Uterus (tissue), 4 donors: ENCODE data around the gene DCTN4. TPM values are rescaled to one million over a fixed set of nuclear protein-coding genes. Genes with fewer than 3 reads are reported as not detected.
"Not testable (repeated sequence)": the region's sequence is repeated elsewhere in the genome, so short reads cannot be mapped to it uniquely, and the experiment has no call there.

ENCODE experiments used
- DNase-seq, 2 donors: peaks; one replicate each; pipeline ENCODE4 v3.0.0-alpha.2; 2019 to 2020
- H3K27ac ChIP-seq, 2 donors: fragments of 200-600 bp; sonication (generic); 1 replicate in 1 of 2; 2 replicates in 1 of 2; pipeline ENCODE4 v1.5.1; 2016 to 2018
- H3K27me3 ChIP-seq, 2 donors: fragments of 200-600 bp; sonication (generic); one replicate each; pipeline ENCODE4 v1.5.1; 2018 to 2019; ENCODE audit warnings: control low read depth in 1 of 2
- H3K36me3 ChIP-seq, 2 donors: fragments of 200-600 bp; sonication (generic); one replicate each; pipeline ENCODE4 v1.5.1; 2019; ENCODE audit warnings: control low read depth in 1 of 2
- H3K4me1 ChIP-seq, 2 donors: fragments of 200-600 bp; sonication (generic); one replicate each; pipeline ENCODE4 v1.5.1; 2018 to 2019; ENCODE audit warnings: control low read depth in 1 of 2
- H3K4me3 ChIP-seq, 2 donors: fragments of 200-600 bp; sonication (generic); 1 replicate in 1 of 2; 2 replicates in 1 of 2; pipeline ENCODE4 v1.5.1; 2018 to 2019; ENCODE audit warnings: mild to moderate bottlenecking in 1 of 2
- H3K9me3 ChIP-seq, 2 donors: fragments of 200-600 bp; sonication (generic); one replicate each; pipeline ENCODE4 v1.5.1; 2019; ENCODE audit warnings: control low read depth in 1 of 2
- CTCF ChIP-seq, 4 experiments: fragments of 200-600 bp in 2 of 4; fragments of 450-650 bp in 2 of 4; sonication (generic) in 2 of 4; IDR thresholded peaks; one replicate each; pipeline ENCODE4 v1.5.1; 2016 to 2019; ENCODE audit warnings: antibody characterized with exemption in 4 of 4, mild to moderate bottlenecking in 2 of 4, moderate library complexity in 1 of 4
- POLR2A ChIP-seq, 2 donors: fragments of 450-650 bp; IDR thresholded peaks; one replicate each; pipeline ENCODE4 v1.6.1; 2016; ENCODE audit warnings: antibody characterized with exemption in 2 of 2, mild to moderate bottlenecking in 1 of 2, moderate library complexity in 1 of 2
- intact Hi-C: fragments of 100-400 bp; cut with DNase I; formaldehyde crosslinking; loops from one replicate; pipeline ENCODE4 v1.15.1; 2023; ENCODE audit warnings: low total_unique reads
- total RNA-seq, 4 donors: library from RNA; depleted of rRNA in 3 of 4; stranded (reverse); fragments of >200 nt in 3 of 4; gene quantifications; one replicate each; pipeline versions ENCODE4 v1.1.0 to v1.2.4, GENCODE V29; 2014 to 2023
- donor health status: DM: yes; HTN: yes; CAD: no.

The DCTN4 gene
- 10 to 100 TPM; 33.3 to 82.7 (median 62.3) TPM for total RNA-seq

- Histone ChIP-seq H3K27me3 (no peaks in the 10 kb centered on the region), H3K4me1 (peaks cover 0 to 18% of the 10 kb centered on the region in 2 donors), H3K36me3 (no peaks in the 10 kb centered on the region), H3K4me3 (peak within 1 kb of the TSS; percentile 54 to 70), H3K27ac (peak within 1 kb of the TSS; percentile 96 to 98), H3K9me3 (no peaks in the 10 kb centered on the region)
- intact Hi-C loops: no loop called here
- TF ChIP-seq CTCF (IDR thresholded peaks at IDR 0.05) (peak in 2 of 4 experiments; percentile 2 to 30), POLR2A (IDR thresholded peaks at IDR 0.05) (peak; percentile 51 to 64)
- peak; percentile 95 to 97 for DNase-seq
Measured at GRCh38 chr5:150758531-150759333, at the start of gene DCTN4. Gene DCTN4, minus strand, starts transcription at chr5:150759017. Its CDS starts 24 bp downstream, at chr5:150758993.

- intact Hi-C loops: no loop called here
- no peaks in the 10 kb centered on the region for H3K36me3 ChIP-seq
- no peak overlapping the region for H3K4me3 ChIP-seq
- no peaks in the 10 kb centered on the region for H3K27me3 ChIP-seq
- no peaks in the 10 kb centered on the region for H3K9me3 ChIP-seq
- TF ChIP-seq POLR2A (IDR thresholded peaks at IDR 0.05): no peak
- no peak for TF ChIP-seq CTCF (IDR thresholded peaks at IDR 0.05)
- no peak for DNase-seq
- no peak overlapping the region for H3K27ac ChIP-seq
- no peaks in the 10 kb centered on the region for H3K4me1 ChIP-seq
Measured at GRCh38 chr5:150804388-150804787, 45.6 kb upstream of the DCTN4 start.

GRCh38 chr5:150801117-150801927 is 42.5 kb upstream of the DCTN4 start:
- peak overlapping the region; percentile 54 to 71 for H3K27ac ChIP-seq
- intact Hi-C loops: no loop called here
- no peaks in the 10 kb centered on the region for H3K27me3 ChIP-seq
- H3K9me3 ChIP-seq: no peaks in the 10 kb centered on the region
- no peaks in the 10 kb centered on the region for H3K4me1 ChIP-seq
- H3K4me3 ChIP-seq: peak overlapping the region; percentile 17 to 21
- no peak for DNase-seq
- H3K36me3 ChIP-seq: no peaks in the 10 kb centered on the region
- TF ChIP-seq CTCF (IDR thresholded peaks at IDR 0.05): peak in 3 of 4 experiments; percentile 43 to 61 (median 60)
- TF ChIP-seq POLR2A (IDR thresholded peaks at IDR 0.05): no peak

GRCh38 chr5:150797384-150797783 is 38.6 kb upstream of the DCTN4 start:
- Histone ChIP-seq H3K27ac (no peak overlapping the region), H3K4me1 (no peaks in the 10 kb centered on the region), H3K36me3 (no peaks in the 10 kb centered on the region), H3K4me3 (no peak overlapping the region), H3K9me3 (no peaks in the 10 kb centered on the region), H3K27me3 (no peaks in the 10 kb centered on the region)
- DNase-seq: no peak
- TF ChIP-seq CTCF (IDR thresholded peaks at IDR 0.05) (no peak), POLR2A (IDR thresholded peaks at IDR 0.05) (no peak)
- intact Hi-C loops: no loop called here

GRCh38 chr5:150794927-150795326 is 36.1 kb upstream of the DCTN4 start:
- Histone ChIP-seq H3K4me3 (no peak overlapping the region), H3K4me1 (no peaks in the 10 kb centered on the region), H3K27me3 (no peaks in the 10 kb centered on the region), H3K36me3 (no peaks in the 10 kb centered on the region), H3K27ac (no peak overlapping the region), H3K9me3 (no peaks in the 10 kb centered on the region)
- DNase-seq: no peak
- TF ChIP-seq CTCF (IDR thresholded peaks at IDR 0.05) (no peak), POLR2A (IDR thresholded peaks at IDR 0.05) (no peak)
- intact Hi-C loops: no loop called here

- H3K4me3 ChIP-seq, H3K9me3 ChIP-seq, intact Hi-C loops, H3K4me1 ChIP-seq, DNase-seq, H3K27me3 ChIP-seq, H3K27ac ChIP-seq, H3K36me3 ChIP-seq: not testable (repeated sequence)
Measured at GRCh38 chr5:150793423-150793888, 34.6 kb upstream of the DCTN4 start.
